Testis (tissue), 2 donors: Measurements from ENCODE around the gene ACSF2.
"Not testable (repeated sequence)": the region's sequence is repeated elsewhere in the genome, so short reads cannot be mapped to it uniquely, and the experiment has no call there.

ENCODE experiments used
- CTCF ChIP-seq, 3 experiments: fragments of 450-650 bp in 2 of 3; fragments of 200-600 bp in 1 of 3; sonication (generic) in 1 of 3; IDR thresholded peaks; one replicate each; pipeline ENCODE4 v1.5.1; 2016 to 2019; ENCODE audit warnings: antibody characterized with exemption in 3 of 3, mild to moderate bottlenecking in 2 of 3, moderate library complexity in 1 of 3
- POLR2A ChIP-seq: fragments of 450-650 bp; IDR thresholded peaks from one replicate; pipeline ENCODE4 v1.6.1; 2017; ENCODE audit warnings: antibody characterized with exemption, mild to moderate bottlenecking, moderate library complexity

GRCh38 chr17:50398672-50399071, 27.3 kb upstream of the ACSF2 start:
- TF ChIP-seq POLR2A; CTCF (IDR thresholded peaks at IDR 0.05): not testable (repeated sequence)
